Activated CD4-positive, alpha-beta T cell treated with anti-CD3 and anti-CD28 coated beads, Interleukin-2, amount 10 ng/mL, durations not matched to agents 24 days and 14 days (primary cell): ENCODE measurements around the gene PDE5A. TPM values are rescaled to one million over a fixed set of nuclear protein-coding genes. Genes with fewer than 3 reads are reported as not detected.
"Not testable (repeated sequence)": the region's sequence is repeated elsewhere in the genome, so short reads cannot be mapped to it uniquely, and the experiment has no call there.

ENCODE experiments used
- DNase-seq: peaks from one replicate; pipeline ENCODE4 v3.0.0; 2022
- H3K27ac Mint-ChIP-seq: one replicate; pipeline ENCODE4 v1.8.0; 2022; ENCODE audit warnings: mild to moderate bottlenecking, mixed read lengths
- H3K27me3 Mint-ChIP-seq: one replicate; pipeline ENCODE4 v1.8.0; 2022; ENCODE audit warnings: mixed read lengths
- H3K36me3 Mint-ChIP-seq: one replicate; pipeline ENCODE4 v1.8.0; 2022; ENCODE audit warnings: low read depth, mild to moderate bottlenecking, mixed read lengths
- H3K4me1 Mint-ChIP-seq: one replicate; pipeline ENCODE4 v1.8.0; 2021; ENCODE audit warnings: mixed read lengths
- H3K4me3 Mint-ChIP-seq: one replicate; pipeline ENCODE4 v1.8.0; 2022; ENCODE audit warnings: mild to moderate bottlenecking, moderate library complexity, mixed read lengths
- H3K9me3 Mint-ChIP-seq: one replicate; pipeline ENCODE4 v1.8.0; 2021; ENCODE audit warnings: mixed read lengths
- intact Hi-C: fragments of 100-400 bp; cut with micrococcal nuclease; formaldehyde crosslinking; loops from one replicate; pipeline ENCODE4 v1.15.1; 2023
- total RNA-seq: library from RNA; stranded (reverse); gene quantifications from 2 replicates; pipeline ENCODE4 v1.2.3, GENCODE V29; 2022

Gene PDE5A
- total RNA-seq, 1 donor from 2014 or later: not detected

GRCh38 chr4:119477412-119478053 lies 151.1 kb downstream of the PDE5A start:
- H3K27ac Mint-ChIP-seq: no peak overlapping the region
- H3K4me1 Mint-ChIP-seq: no peaks in the 10 kb centered on the region
- peaks cover 49% of the 10 kb centered on the region for H3K36me3 Mint-ChIP-seq
- peaks cover 10% of the 10 kb centered on the region for H3K9me3 Mint-ChIP-seq
- no peak overlapping the region for H3K4me3 Mint-ChIP-seq
- no peak for DNase-seq
- H3K27me3 Mint-ChIP-seq: no peaks in the 10 kb centered on the region
- intact Hi-C loops: no loop called here

- H3K27me3 Mint-ChIP-seq: no peaks in the 10 kb centered on the region
- H3K36me3 Mint-ChIP-seq: peaks cover 39% of the 10 kb centered on the region
- H3K4me3 Mint-ChIP-seq: no peak overlapping the region
- no peaks in the 10 kb centered on the region for H3K9me3 Mint-ChIP-seq
- H3K27ac Mint-ChIP-seq: no peak overlapping the region
- DNase-seq: no peak
- intact Hi-C loops: no loop called here
- peaks cover 4% of the 10 kb centered on the region for H3K4me1 Mint-ChIP-seq
These were observed 157.3 kb downstream of the PDE5A start for GRCh38 chr4:119471259-119471658.

GRCh38 chr4:119470737-119471063 lies 157.9 kb downstream of the PDE5A start:
- H3K27ac Mint-ChIP-seq: peak overlapping the region; percentile 25
- H3K36me3 Mint-ChIP-seq: peaks cover 41% of the 10 kb centered on the region
- H3K27me3 Mint-ChIP-seq, H3K9me3 Mint-ChIP-seq, H3K4me3 Mint-ChIP-seq, DNase-seq, intact Hi-C loops, H3K4me1 Mint-ChIP-seq: not testable (repeated sequence)

- Mint-ChIP-seq H3K36me3 (peaks cover 41% of the 10 kb centered on the region), H3K27ac (peak overlapping the region; percentile 66), H3K4me3 (peak overlapping the region; percentile 8)
- H3K9me3 Mint-ChIP-seq, H3K4me1 Mint-ChIP-seq, intact Hi-C loops, DNase-seq, H3K27me3 Mint-ChIP-seq: not testable (repeated sequence)
These were observed 158.4 kb downstream of the PDE5A start for GRCh38 chr4:119470021-119470736.

GRCh38 chr4:119469039-119469438 lies 159.6 kb downstream of the PDE5A start:
- H3K9me3 Mint-ChIP-seq, H3K4me1 Mint-ChIP-seq, DNase-seq, H3K4me3 Mint-ChIP-seq, H3K27ac Mint-ChIP-seq, H3K27me3 Mint-ChIP-seq, intact Hi-C loops: not testable (repeated sequence)
- peaks cover 40% of the 10 kb centered on the region for H3K36me3 Mint-ChIP-seq

GRCh38 chr4:119462733-119463132 lies 165.9 kb downstream of the PDE5A start:
- intact Hi-C loops: loop anchor here (5.0 kb wide), 1 partner anchor 150 kb away; no protein-coding TSS in a partner anchor
- H3K9me3 Mint-ChIP-seq: not testable (repeated sequence)

GRCh38 chr4:119455734-119456133 lies 172.9 kb downstream of the PDE5A start:
- H3K4me1 Mint-ChIP-seq, H3K27ac Mint-ChIP-seq, H3K9me3 Mint-ChIP-seq, H3K36me3 Mint-ChIP-seq, H3K27me3 Mint-ChIP-seq: not testable (repeated sequence)
- peak; percentile 51 for DNase-seq
- intact Hi-C loops: loop anchor here (2.0 to 10.0 kb wide), 3 partner anchors 171 to 861 kb away; partner anchors contain the start of gene METTL14
- H3K4me3 Mint-ChIP-seq: peak overlapping the region; percentile 92

More at GRCh38 chr4:119462733-119463132, 165.9 kb downstream of the PDE5A start:
- H3K4me1 Mint-ChIP-seq, H3K27ac Mint-ChIP-seq, H3K27me3 Mint-ChIP-seq, H3K4me3 Mint-ChIP-seq: not testable (repeated sequence)
- H3K36me3 Mint-ChIP-seq: peaks cover 29% of the 10 kb centered on the region
- peak; percentile 72 for DNase-seq

GRCh38 chr4:119454491-119455270 lies 173.9 kb downstream of the PDE5A start:
- H3K27me3 Mint-ChIP-seq, H3K4me1 Mint-ChIP-seq, H3K36me3 Mint-ChIP-seq, H3K9me3 Mint-ChIP-seq: not testable (repeated sequence)
- peak; percentile 98 for DNase-seq
- H3K4me3 Mint-ChIP-seq: peak overlapping the region; percentile 92
- peak overlapping the region; percentile 97 for H3K27ac Mint-ChIP-seq
- intact Hi-C loops: loop anchor here (1.0 to 10.0 kb wide), 4 partner anchors 154 to 860 kb away; partner anchors contain the start of gene METTL14

GRCh38 chr4:119454151-119454490 lies 174.5 kb downstream of the PDE5A start:
- not testable (repeated sequence) for H3K36me3 Mint-ChIP-seq, H3K4me1 Mint-ChIP-seq, DNase-seq, H3K27me3 Mint-ChIP-seq, H3K9me3 Mint-ChIP-seq
- intact Hi-C loops: loop anchor here (1.0 to 10.0 kb wide), 4 partner anchors 154 to 859 kb away; partner anchors contain the start of gene METTL14
- H3K4me3 Mint-ChIP-seq: peak overlapping the region; percentile 92
- H3K27ac Mint-ChIP-seq: peak overlapping the region; percentile 97

GRCh38 chr4:119453286-119453685 lies 175.3 kb downstream of the PDE5A start:
- H3K27me3 Mint-ChIP-seq: not testable (repeated sequence)

GRCh38 chr4:119449851-119450250 lies 178.8 kb downstream of the PDE5A start:
- not testable (repeated sequence) for H3K4me1 Mint-ChIP-seq, H3K27ac Mint-ChIP-seq, H3K27me3 Mint-ChIP-seq, DNase-seq, H3K36me3 Mint-ChIP-seq, H3K4me3 Mint-ChIP-seq, H3K9me3 Mint-ChIP-seq
- intact Hi-C loops: loop anchor here (10.0 kb wide), 2 partner anchors 765 to 855 kb away; partner anchors contain the start of gene METTL14

More at GRCh38 chr4:119453286-119453685, 175.3 kb downstream of the PDE5A start:
- not testable (repeated sequence) for H3K27ac Mint-ChIP-seq, H3K9me3 Mint-ChIP-seq, H3K36me3 Mint-ChIP-seq, H3K4me1 Mint-ChIP-seq, DNase-seq
- peak overlapping the region; percentile 23 for H3K4me3 Mint-ChIP-seq
- intact Hi-C loops: loop anchor here (10.0 kb wide), 2 partner anchors 768 to 858 kb away; partner anchors contain the start of gene METTL14
